Measurements from ENCODE around the gene C1orf35. TPM values are rescaled to one million over a fixed set of nuclear protein-coding genes. Genes with fewer than 3 reads are reported as not detected.

C1orf35 gene
- total RNA-seq, 2 donors from 2014 or later, result 4.5 to 4.9 TPM

DNA sequence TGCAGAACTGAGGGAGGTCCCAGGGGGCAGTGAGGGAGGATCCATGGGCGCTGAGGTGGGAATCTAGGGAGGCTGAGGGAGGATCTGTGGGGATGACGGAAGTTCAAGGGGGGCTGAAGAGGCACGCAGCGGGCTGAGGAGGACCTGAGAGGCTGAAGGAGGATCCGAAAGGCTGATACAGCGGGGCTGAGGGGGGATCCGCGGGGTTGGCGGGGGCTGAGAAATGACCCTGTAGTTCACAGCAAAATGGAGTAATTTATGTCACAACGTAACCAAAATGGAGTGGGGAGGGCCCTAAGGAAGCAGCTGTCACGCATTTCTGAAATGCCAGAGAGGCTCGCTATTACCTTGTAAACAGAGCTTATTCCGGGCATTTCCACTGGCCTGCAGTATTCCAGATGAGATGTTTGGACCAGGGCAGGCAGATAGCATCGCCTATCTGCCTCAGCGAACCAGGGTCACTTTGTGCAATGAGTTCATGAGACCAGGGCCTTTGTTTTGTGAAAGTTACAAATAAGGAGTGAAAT, 6.9 kb upstream of the C1orf35 start:
- Histone ChIP-seq H3K4me1 (peaks cover 0 to 21% of the 10 kb centered on the region in 2 donors), H3K4me3 (peak overlapping the region; percentile 94 to 98), H3K27ac (peak overlapping the region; percentile 91 to 96), H3K36me3 (peaks cover 14% of the 10 kb centered on the region), H3K27me3 (no peaks in the 10 kb centered on the region), H3K9me3 (no peaks in the 10 kb centered on the region)
- no peak for TF ChIP-seq CTCF (IDR thresholded peaks at IDR 0.05)
- DNase-seq (ENCODE audit: low spot score), result no peak

GRCh38 chr1:228109073-228109961, 6.2 kb upstream of the C1orf35 start, which contains the start of gene MRPL55:
Gene MRPL55 (minus strand): TSS chr1:228109299. CDS start chr1:228108260, 1,039 bp downstream.
- DNase-seq (ENCODE audit: low spot score), result peak; percentile 99
- Histone ChIP-seq H3K36me3 (peaks cover 14% of the 10 kb centered on the region), H3K4me1 (peaks cover 0 to 28% of the 10 kb centered on the region in 2 donors), H3K27me3 (no peaks in the 10 kb centered on the region), H3K9me3 (no peaks in the 10 kb centered on the region), H3K4me3 (peak within 1 kb of the TSS; percentile 94 to 98), H3K27ac (peak within 1 kb of the TSS; percentile 91 to 96)
- peak in 1 of 2 donors; percentile 15 for TF ChIP-seq CTCF (IDR thresholded peaks at IDR 0.05)

DNA sequence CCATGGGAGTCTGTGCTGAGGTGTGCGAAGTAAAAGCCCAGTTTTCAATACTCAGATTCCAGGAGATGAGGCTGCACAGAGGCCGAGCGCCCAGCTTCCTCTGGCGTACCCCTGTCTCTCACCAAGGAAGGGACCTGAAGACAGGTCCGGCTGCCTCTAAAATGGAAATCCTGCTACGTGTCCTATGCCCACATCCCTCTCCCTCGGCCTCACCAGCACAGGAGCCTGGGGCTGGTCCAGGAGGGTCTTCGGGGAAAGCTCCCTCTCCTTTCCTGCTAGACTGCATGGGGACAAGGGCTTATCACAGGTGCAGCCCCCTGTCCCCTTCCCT, 5.6 kb upstream of the C1orf35 start:
- Histone ChIP-seq H3K36me3 (peaks cover 14% of the 10 kb centered on the region), H3K4me1 (peaks cover 0 to 35% of the 10 kb centered on the region in 2 donors), H3K9me3 (no peaks in the 10 kb centered on the region), H3K4me3 (peak overlapping the region; percentile 94 to 98), H3K27me3 (no peaks in the 10 kb centered on the region), H3K27ac (peak overlapping the region; percentile 91 to 96)
- no peak for DNase-seq (ENCODE audit: low spot score)
- no peak for TF ChIP-seq CTCF (IDR thresholded peaks at IDR 0.05)

- peaks cover 14% of the 10 kb centered on the region for H3K36me3 ChIP-seq
- peak overlapping the region; percentile 91 to 96 for H3K27ac ChIP-seq
- DNase-seq (ENCODE audit: low spot score), result no peak
- no peak for TF ChIP-seq CTCF (IDR thresholded peaks at IDR 0.05)
- H3K9me3 ChIP-seq, result no peaks in the 10 kb centered on the region
- peak overlapping the region; percentile 94 to 98 for H3K4me3 ChIP-seq
- peaks cover 0 to 39% of the 10 kb centered on the region in 2 donors for H3K4me1 ChIP-seq
- no peaks in the 10 kb centered on the region for H3K27me3 ChIP-seq
Observed at GRCh38 chr1:228108055-228108690, 5.0 kb upstream of the C1orf35 start.

GRCh38 chr1:228107636-228108035, 4.5 kb upstream of the C1orf35 start:
- no peak for DNase-seq (ENCODE audit: low spot score)
- peaks cover 0 to 39% of the 10 kb centered on the region in 2 donors for H3K4me1 ChIP-seq
- no peak for TF ChIP-seq CTCF (IDR thresholded peaks at IDR 0.05)
- H3K36me3 ChIP-seq, result peaks cover 14% of the 10 kb centered on the region
- H3K4me3 ChIP-seq, result no peak overlapping the region
- H3K27ac ChIP-seq, result no peak overlapping the region
- H3K9me3 ChIP-seq, result no peaks in the 10 kb centered on the region
- H3K27me3 ChIP-seq, result no peaks in the 10 kb centered on the region
